HK-2 (cell line): ENCODE results near the gene CHN2.

Source experiments
- DNase-seq: peaks from one replicate; pipeline ENCODE4 v3.0.0-alpha.2; 2018; ENCODE audit not compliant: unreplicated experiment

Gene CHN2

DNA sequence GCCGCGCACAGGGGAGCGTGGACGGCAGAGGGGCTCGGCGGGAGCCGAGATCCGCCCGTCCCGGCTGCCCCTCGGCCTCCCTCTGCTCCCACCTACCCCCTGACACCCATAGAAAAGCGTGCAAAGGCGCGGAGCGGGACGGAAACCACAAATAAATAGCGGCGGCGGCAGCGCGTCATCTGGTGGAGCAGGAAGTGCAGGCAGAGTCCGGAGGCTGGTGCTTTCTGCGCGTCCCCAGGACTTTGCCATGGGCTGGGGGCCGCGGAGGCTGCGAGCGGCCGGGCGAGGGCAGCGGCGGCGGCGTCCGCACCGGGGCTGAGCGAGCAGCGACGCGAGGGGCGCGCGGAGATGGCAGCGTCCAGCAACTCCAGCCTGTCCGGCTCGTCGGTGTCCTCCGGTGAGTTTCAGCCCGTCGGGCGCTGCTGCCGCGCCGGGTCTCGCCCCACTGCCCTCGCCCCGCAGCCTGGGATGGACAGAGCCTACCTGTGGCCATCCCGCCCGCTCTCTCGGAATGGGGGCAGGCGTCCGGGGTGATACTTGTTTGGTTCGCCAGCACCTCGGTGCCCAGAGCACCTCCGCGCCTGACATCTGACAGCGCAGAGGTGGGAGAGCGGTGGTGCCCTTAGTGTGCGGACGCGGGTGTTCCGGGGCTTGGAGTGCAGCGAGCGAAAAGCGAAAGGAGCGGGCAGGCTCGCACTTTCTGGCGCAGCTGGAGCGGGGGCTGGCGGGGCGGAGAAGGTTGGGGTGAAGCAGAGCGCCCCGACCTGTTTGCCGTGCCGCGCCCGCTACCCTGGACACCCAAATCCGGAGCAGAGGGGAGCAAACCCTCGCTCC lies at the start of gene CHN2:
Gene CHN2, plus strand, starts transcription at position 182 of the 834 bp plus-strand sequence.
- peak; percentile 6 for DNase-seq

DNA sequence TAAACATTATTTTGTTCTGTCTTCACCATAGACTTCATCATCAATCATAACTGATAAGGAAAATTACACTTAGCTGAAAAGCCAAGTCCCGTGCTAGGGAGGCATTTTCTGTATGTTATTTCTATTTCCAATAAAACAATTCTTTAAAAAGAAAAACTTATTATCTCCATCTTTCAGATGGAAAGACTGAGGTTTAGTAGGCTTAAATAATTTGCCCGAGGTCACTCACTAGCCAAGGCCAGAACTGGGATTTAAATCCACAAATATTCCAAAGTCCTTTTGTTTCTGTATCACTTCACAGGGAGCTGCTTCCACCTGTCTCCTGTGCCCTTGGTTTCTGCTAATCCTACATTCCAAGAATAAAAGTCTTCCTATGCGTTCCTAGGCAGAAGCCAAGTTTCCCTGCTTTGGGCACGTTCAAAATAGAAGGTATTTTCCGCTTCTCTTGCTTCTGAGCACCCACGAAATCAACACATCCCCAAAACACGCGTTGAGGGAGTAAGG lies 49.0 kb upstream of the CHN2 start:
- DNase-seq: no peak

DNA sequence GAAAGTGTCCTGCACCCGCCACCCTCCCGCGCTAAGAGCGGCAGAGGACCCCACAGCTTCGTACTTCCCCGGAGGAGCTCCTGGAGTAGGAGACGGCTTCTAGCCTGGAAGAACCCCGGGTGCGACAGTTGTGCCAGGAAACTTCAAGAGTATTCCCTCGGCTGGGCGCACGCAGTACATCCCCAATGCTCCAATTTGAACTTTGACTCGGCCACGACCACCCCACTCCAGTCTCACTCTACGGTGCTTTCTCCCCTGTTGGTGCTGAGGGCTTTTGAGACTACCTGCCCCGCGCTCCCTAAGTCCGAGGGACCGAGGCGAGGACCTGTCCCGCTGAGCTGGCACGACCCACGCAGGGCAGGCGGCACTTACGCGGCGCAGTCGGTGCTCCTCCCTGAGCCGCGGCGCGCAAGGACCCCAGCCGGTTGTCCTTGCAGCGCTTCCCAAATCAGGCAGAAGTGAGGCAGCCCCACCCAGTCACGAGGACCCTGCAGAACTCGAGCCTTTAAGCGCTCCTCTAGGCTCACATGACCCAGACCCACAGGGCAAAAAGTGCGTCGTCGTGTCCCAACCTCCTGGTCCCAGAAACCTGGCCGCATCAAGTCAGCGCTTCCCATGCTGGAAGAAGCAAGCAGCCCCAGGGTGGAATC lies 48.4 kb upstream of the CHN2 start, which contains the start of gene CPVL:
Gene CPVL, minus strand, starts transcription at position 481 of the 650 bp plus-strand sequence. CDS start 25,476 bp downstream, outside the sequence.
- DNase-seq: no peak

DNA sequence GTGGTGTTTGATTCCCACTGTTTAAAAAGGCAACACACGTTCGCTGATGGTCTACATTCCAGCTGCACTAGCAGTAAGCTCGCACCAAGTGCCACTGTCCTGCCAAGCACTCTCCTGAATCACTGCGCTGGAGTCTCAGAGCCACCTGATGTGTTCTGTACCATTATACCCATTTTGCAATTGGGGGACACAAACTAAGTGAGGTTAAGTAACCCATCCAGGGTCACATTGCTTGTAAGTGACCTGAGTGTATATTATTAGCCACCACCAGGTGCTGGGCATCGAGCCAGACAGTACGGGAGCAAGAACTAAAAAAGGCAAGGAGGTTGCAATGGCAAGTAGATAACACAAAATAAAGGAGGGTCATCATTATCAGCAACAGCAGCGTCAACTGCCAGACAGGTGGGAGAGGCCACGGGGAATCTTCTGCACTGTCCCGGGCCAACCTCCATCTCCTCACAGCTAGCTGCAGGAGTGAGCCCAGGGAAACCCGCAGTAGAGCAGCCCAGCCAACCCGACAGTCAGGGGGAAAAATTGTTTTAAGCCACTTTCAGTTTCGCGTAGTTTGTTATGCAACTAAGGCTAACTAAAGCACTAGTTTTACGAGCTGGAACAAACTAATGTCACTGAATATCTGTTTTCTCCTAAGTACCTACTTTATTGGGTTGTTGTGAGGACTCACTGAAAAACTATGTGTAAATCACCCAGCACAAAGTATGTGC lies 47.5 kb upstream of the CHN2 start:
- no peak for DNase-seq

DNA sequence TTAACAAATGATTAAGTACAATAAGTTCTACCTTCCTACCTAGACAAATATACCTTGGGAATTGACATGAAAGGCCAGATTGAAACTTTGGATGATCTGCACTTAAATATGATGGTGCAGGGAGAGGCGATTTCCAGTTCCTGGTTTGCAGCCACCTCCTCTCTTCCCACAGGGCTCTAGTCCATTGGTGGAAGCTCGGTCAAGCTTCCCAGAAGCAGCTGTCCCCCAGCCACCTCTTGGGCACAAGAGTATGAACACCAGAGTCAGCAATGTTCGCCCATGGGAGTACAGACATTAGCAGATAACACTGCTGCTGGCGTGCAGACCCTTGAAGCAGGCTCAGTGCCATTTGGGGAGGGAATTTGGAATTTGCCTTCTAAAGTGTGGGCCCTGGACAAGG lies 46.8 kb upstream of the CHN2 start:
- no peak for DNase-seq

DNA sequence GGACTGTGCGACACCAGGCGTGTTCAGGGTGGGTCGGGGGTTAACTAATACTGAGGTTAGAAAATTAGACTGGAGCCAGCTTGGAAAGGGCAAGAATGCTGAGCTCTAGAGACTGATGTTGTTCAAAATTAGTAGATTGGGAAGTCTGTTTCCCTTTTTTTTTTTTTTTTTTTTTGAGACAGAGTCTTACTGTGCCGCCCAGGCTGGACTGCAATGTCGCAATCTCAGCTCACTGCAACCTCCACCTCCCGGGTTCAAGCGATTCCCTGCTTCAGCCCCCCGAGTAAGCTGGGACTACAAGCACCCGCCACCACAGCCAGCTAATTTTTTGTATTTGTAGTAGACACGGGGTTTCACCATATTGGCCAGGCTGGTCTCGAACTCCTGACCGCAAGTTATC lies 45.5 kb upstream of the CHN2 start:
- DNase-seq: no peak

DNA sequence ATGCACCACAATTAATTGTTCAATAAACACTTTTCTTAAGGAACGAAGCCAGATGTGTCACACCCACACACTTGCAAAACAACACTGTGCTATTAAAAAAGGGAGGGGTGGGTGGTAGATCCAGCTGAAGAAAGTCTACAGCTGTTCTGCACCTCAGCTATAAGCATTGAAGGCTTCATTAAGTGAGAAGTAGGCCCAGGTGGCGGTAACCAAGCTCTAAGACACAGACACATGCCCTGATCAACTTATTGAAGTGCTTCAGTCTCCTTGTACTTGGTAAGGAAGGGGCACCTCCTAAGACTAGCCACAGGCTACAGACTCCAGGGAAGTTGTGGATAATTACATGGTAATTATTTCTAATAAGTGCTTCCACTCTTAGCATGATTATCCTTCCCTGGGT lies 43.7 kb upstream of the CHN2 start:
- DNase-seq: no peak

DNA sequence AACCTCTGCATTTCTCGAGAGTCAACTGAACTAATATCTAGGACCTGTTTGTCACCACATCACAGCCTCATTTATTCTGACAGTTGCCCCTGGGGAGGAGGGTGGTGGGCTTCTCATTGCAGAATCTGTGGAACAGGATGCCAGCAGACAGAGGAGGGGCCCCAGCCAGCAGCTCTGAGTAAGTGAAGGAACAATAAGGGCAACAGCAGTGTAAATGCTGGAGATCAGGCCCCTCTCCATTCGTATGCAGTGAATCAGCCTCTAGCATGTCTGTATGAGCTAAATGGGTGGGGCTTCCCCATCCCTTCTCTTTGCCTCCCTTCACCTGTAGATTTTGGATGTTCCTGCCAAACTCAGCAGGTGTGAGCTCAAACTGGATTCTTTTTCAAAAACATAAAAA lies 40.5 kb upstream of the CHN2 start:
- DNase-seq: no peak

DNA sequence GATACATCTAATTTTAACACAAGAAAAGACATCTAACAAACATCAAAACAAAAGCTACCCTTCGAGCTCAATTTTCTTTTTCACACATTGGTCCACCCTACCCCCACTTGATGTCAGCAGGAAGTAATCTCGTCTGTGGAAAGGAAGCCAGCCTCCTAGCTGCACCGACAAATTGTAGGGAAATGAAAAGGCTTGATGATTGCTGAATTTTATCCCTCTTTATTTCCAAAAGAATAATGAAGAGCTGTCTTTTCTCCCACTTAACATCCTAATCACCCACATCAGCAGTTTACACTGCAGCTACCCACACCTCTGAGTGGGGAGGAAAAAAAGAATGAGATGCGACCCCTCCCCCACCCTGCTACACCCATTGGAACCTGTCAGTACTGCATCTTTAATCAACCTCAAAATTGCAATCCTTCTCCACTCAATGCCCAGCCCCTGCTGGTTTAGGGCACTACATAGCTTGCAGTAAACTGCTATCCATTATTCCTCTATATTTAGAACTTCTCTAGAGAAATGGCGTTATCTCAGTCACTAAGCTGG lies 37.6 kb upstream of the CHN2 start:
- DNase-seq: no peak

DNA sequence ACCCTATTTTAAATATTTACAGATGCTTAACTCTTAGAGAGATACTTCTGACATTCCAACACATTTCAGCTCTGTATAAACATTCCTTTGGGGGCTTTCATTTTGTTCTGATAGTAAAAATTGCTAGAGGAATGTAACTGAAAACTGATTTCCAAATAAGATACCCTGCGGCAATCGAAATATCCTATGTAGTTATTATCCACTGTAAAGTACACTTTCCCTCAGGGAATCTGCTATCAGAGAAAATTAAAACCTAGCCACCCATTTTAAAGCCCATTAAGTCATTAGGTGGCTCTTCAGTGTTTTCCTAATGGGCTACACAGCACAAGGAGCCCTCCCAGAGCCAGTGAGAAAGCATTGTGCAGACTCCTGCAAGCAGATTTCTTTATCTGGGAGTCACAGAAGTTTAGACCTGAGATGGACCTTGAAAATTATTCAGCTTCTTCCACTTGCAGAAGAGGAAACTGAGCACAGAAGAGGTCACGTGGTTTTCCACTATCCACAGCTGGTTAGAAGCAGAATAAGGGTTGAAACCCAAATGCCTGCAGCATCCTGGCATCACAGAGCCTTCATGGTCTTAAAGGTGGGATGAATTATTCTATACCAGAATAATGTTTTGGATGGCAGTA lies 35.7 kb upstream of the CHN2 start:
- DNase-seq: no peak

DNA sequence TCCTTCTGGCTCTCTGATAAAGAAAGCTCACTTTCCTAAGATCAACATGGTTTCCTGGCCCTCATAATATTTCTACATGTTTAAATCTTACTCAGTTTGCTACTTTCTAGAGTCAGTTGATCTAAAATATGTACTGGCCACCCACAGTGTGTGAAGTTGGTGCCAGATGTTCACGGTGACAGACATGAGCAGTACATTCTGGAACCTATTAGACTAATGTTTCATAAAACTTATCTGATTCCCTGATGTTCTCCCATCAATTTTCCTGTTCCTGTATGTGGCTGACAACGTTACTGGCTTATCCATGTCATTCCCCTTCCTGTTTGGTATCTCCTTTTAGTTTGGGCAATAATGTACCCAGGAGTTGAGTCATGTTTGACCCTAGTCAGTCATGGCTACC lies 34.5 kb upstream of the CHN2 start:
- DNase-seq: no peak

DNA sequence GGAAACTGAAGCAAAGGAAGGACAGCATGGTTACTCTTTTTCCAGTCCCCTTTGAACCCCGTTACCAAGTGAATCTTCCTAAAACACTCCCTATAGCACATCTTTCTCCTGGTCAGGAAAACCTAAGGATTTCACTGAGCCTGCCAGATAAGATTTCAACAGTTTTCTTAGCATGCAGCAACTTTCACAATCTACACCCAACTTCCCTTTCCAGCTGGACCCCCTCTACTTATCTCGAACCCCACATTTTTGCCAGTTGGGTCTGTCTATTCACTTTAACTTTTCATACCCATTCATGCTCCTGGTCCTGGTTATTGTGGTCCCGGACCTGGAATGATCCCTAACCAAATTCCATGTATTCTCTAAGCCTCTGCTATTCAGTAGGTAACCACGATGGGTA lies 33.3 kb upstream of the CHN2 start:
- no peak for DNase-seq

DNA sequence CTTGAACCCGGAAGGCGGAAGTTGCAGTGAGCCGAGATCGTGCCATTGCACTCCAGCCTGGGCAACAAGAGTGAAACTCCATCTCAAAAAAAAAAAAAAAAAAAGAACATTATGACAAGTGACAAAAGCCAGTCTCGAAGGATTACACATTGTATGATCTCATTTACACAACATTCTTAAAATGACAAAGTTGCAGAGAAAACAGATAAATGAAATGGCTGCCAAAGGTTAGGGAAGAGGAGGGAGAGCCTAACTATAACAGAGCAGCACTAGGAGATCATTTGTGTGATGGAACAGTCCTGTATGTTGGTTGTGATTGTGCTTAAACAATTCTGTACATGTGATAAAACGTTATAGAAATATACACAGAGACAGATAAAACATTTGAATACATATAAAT lies 32.0 kb upstream of the CHN2 start:
- DNase-seq: no peak

DNA sequence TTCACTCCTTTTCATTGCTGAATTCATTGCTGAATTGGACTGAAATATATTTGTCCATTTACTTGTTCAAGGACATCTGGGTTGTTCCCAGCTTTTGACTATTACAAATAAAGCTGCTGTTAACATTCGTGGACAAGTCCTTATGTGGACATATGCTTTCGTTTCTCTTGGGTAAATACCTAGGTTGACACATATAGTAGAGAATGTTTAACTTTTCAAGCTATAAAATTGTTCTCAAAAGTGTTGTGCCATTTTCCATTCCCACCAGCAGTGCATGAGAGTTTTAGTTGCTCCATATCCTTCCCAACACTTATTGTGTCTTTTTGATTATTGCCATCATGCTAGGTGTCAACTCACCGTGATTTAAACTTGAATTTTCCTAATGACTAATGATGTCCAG lies 30.7 kb upstream of the CHN2 start:
- no peak for DNase-seq

DNA sequence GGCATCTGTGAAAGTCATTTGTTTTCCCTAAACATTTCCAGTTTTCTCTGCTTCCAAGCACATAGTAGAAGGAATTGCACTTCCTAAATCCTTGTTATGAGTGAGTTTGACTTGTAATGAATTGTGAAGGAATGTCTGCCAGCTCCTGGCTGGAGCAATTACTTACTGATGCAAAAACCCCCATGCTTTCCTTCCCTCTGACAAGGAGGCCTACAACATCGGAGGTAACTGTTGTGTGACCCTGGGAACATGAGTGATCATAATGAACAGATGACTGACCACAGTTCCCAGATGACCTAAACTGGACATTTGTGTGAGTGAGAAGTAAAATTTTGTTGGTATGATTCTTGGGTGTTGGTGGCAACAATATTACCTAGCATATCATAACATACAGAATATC lies 26.9 kb upstream of the CHN2 start:
- no peak for DNase-seq

DNA sequence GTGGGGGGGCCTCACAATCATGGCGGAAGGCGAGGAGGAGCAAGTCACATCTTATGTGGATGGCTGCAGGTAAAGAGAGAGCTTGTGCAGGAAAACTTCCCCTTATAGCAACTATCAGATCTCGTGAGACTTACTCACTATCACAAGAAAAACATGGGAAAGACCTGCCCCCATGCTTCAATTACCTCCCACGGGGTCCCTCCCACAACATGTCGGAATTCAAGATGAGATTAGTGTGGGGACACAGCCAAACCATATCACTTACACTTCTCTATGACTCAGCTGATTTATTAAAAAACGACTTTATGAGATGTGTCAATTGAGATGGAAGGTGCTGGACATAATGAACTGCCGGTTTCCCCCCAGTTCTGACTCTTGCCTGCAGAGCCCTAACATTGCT lies 23.8 kb upstream of the CHN2 start:
- no peak for DNase-seq

DNA sequence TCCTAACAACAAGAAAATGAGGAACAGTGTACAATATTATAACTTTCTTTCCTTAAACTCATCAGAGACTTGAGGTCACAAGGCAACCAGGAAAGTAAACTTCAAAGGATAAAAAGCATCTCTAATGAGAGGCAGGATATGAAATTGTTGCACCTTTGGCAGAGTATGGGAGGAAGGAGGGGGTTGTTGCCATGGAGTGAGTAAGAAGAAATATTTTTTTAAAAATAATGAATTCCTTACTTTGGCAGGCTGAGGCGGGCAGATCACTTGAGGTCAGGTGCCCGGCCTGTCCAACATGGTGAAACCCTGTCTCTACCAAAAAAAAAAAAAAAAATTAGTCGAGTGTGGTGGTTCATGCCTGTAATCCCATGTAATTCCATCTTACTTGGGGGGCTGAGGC lies 21.1 kb upstream of the CHN2 start:
- DNase-seq: no peak

DNA sequence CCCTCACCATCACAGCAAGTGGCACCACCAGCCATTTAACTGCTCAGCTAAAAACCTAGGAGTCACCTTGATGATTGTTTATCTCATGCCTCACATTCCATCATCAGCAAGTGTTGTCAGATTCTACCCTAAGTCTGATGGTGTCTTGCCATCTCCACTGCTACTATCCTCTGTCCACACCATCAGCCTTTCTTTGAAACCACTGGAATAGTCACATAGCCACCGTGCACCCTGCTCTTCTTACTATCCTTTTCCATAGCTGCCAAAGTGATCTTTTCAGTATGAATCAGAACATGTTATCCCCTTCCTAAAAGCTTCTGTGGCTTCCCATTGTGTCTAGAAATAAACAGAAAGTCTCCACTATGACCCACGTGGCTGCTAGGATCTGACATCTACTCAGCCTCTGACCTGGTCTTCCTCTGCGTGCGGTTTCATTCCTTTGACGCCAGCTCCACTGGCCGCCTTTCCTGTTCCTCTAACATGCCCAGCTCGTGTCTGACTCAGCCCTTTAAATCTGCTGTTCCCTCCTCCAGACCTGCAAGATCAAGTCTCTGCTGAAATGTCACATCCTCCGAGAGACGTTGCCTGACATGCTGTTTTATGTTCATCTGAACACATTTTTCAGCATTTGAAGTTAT lies 16.5 kb upstream of the CHN2 start:
- no peak for DNase-seq

DNA sequence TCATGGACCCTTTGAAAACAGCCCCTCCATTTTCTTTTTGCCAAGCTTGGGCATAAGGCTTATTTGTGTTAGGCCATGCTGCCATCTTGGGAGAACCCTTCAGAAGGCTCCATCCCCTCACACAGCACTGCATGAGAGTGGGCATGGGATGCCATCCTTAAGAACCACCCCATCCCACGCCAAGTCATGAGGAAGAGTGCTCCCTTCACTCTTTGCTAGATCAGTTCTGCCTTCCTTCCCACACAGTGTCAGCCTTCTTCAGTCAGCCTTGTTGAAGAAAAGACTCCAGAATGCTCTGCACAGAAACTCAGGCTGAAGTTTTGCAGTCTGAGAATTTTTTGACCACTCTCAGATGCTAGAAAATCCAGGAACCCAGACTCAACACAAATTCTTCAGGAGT lies 15.5 kb upstream of the CHN2 start:
- DNase-seq: no peak

DNA sequence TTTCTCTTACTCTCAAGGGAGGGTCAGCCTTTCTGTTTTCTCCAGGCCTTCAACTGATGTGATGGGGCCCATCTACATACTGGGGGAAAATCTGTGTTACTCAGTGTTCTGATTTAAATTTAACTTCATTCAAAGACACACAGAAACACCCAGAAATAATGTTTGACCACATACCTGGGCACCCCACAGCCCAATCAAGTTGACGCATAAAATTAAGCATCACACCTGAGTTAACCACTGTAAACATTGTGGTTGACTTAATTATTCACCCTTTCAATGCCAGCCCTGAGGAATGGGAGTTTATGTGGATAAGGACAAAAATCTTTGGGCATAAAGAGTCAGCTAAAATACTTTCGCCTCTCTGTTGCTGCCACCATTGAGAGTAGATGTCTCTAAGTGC lies 10.0 kb upstream of the CHN2 start:
- no peak for DNase-seq

DNA sequence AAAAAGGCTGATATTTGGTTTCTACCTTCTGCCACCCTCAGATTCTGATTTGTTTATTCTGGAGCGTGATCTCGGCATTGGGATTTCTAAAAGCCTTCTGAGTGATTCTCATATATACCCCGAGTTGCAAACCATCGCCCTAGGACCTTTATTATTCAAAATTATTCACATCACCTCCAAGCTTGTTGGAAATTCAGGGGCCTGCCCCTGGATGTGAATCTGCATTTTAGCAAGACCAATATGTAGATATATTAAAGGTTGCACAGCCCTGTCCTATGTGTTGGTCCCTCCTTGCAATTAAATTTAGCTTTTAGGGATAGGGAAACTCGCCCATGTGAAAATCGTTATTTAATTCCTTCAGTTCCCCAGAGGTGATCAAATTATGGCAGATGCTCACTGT lies 9.0 kb upstream of the CHN2 start:
- DNase-seq: no peak
